GM18517 (cell line): ENCODE results near the gene HPCAL4.

ENCODE experiments used
- ATAC-seq: cut with Tn5 transposase; IDR thresholded peaks from one replicate; pipeline ENCODE4 v1.9.1; 2021; ENCODE audit warnings: mild to moderate bottlenecking, moderate library complexity; ENCODE audit not compliant: unreplicated experiment

Gene HPCAL4

DNA sequence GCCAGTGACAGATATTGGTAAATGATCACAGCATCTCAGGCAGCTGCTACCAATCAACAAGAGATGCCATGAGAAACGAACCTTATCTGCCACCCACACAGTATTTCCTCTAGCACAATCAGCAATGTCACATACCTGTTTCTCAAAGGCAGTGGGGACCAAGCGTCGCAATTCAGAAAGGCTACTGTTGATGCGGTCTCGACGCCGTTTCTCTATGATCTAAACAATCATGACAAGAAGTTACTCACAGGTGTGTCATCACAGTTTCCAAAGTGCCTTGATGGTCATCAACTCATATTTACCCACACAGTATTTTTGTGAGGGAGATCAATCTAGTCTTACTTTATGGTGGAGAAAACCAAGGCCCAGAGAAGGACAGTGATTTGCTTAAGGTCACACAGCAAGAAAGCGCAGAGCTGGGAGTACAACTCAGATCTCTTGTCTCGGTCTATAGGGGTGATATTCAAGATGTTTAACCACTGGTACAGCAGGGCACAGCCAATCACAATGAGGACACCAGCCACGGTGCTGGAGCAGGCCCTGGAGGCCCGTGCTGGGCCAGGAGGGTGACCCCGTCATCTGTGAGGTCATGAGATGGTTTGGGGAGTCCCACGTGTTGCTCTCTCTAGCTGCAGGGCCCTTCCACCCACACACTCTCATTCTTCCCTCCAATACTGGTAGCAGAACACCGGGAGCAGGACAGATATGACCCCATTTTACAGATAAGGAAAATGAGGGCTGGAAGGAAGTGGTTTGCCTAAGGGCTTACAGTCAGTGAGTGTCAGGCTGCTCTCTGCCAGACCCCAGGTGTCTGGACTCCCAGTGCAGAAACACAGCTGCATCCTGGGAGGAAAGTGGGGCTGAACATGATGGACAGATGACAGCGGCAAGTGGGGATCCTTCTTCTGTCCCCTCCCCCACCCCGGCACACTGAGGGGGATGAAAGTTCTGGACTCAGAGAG is 59.6 kb downstream of the HPCAL4 start:
- ATAC-seq, result no peak

DNA sequence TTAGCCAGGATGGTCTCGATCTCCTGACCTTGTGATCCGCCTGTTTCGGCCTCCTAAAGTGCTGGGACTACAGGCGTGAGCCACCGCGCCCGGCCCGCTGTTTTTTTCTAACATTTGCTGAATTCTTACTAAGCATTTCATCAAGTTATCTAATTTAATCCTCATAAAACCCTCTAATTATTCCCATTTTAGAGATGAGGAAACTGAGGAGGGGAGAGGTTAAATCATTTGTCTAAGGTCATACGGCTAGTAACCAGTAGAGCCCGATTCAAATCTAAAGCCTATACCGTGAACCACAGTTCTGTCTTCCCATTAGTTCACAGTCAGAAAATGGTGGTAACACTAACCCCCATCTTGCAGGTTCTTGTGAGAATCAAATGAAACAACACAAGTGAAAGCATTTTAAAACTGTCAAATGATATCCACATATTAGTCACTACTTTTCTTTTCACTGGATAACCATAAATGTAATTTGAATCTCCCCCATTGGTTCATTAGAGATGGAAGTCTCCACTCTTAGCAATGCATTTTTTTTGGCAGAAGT is 62.4 kb downstream of the HPCAL4 start:
- ATAC-seq, result no peak
